Thyroid gland (tissue), 4 donors: ENCODE data around the gene VTA1. TPM values are rescaled to one million over a fixed set of nuclear protein-coding genes. Genes with fewer than 3 reads are reported as not detected.
"Not testable (repeated sequence)": the region's sequence is repeated elsewhere in the genome, so short reads cannot be mapped to it uniquely, and the experiment has no call there.

Experiments used
- DNase-seq, 2 donors: peaks; one replicate each; pipeline ENCODE4 v3.0.0-alpha.2; 2019
- H3K27ac ChIP-seq, 3 donors: fragments of 200-600 bp; sonication (generic); 1 replicate in 2 of 3; 2 replicates in 1 of 3; pipeline ENCODE4 v1.5.1; 2016 to 2019; ENCODE audit warnings: mild to moderate bottlenecking in 1 of 3, moderate library complexity in 1 of 3
- H3K27me3 ChIP-seq: fragments of 200-600 bp; sonication (generic); one replicate; pipeline ENCODE4 v1.5.1; 2019
- H3K36me3 ChIP-seq, 2 donors: fragments of 200-600 bp; sonication (generic); one replicate each; pipeline ENCODE4 v1.5.1; 2016 to 2019
- H3K4me1 ChIP-seq, 2 donors: fragments of 200-600 bp; sonication (generic); one replicate each; pipeline ENCODE4 v1.5.1; 2017 to 2019
- H3K4me3 ChIP-seq, 3 donors: fragments of 200-600 bp; sonication (generic); replicated peaks in 1 of 3; 1 replicate in 2 of 3; 2 replicates in 1 of 3; pipeline ENCODE4 v1.5.1; 2016; ENCODE audit warnings: mild to moderate bottlenecking in 1 of 3
- H3K9me3 ChIP-seq: fragments of 200-600 bp; sonication (generic); one replicate; pipeline ENCODE4 v1.5.1; 2017
- CTCF ChIP-seq, 6 experiments: fragments of 200-600 bp in 3 of 6; fragments of 450-650 bp in 3 of 6; sonication (generic) in 3 of 6; IDR thresholded peaks; one replicate each; pipeline ENCODE4 v1.5.1; 2016 to 2019; ENCODE audit warnings: antibody characterized with exemption in 6 of 6, mild to moderate bottlenecking in 2 of 6, inconsistent platforms in 1 of 6, moderate library complexity in 1 of 6
- POLR2A ChIP-seq, 2 donors: fragments of 450-650 bp; IDR thresholded peaks; one replicate each; pipeline ENCODE4 v1.6.1; 2017; ENCODE audit warnings: antibody characterized with exemption in 2 of 2, mild to moderate bottlenecking in 2 of 2, moderate library complexity in 1 of 2
- WGBS, 2 donors: methylation state at CpG; one replicate each; pipeline ENCODE4 v1.1.5; 2017; 5-methylcytosine and 5-hydroxymethylcytosine counted together
- intact Hi-C: fragments of 100-400 bp; cut with DNase I; formaldehyde crosslinking; loops from one replicate; pipeline ENCODE4 v1.15.1; 2023
- total RNA-seq, 4 donors: library from RNA; depleted of rRNA; stranded (reverse); fragments of >200 nt; gene quantifications; one replicate each; pipeline ENCODE4 v1.2.3, GENCODE V29; 2016

The VTA1 gene
- 10 to 100 TPM; 33.6 to 54.5 (median 47.0) TPM for total RNA-seq

- WGBS, 2 donors, result 0 to 1% methylated on average over 31 to 38 of the region's 38 CpGs
- Histone ChIP-seq H3K36me3 (no peaks in the 10 kb centered on the region), H3K4me1 (peaks cover 10 to 12% of the 10 kb centered on the region in 2 donors), H3K4me3 (peak within 1 kb of the TSS; percentile 57 to 82 (median 79)), H3K27ac (peak within 1 kb of the TSS; percentile 26 to 64 (median 53)), H3K9me3 (no peaks in the 10 kb centered on the region), H3K27me3 (no peaks in the 10 kb centered on the region)
- TF ChIP-seq CTCF (IDR thresholded peaks at IDR 0.05) (peak; percentile 49 to 97 (median 87)), POLR2A (IDR thresholded peaks at IDR 0.05) (peak in 1 of 2 donors; percentile 65)
- DNase-seq, result peak; percentile 97 to 98
- intact Hi-C loops, result no loop called here
Measured at GRCh38 chr6:142146828-142147662, at the start of gene VTA1, which contains the start of gene NMBR. Gene VTA1, plus strand, starts transcription at chr6:142147263. Its CDS starts 25 bp downstream, at chr6:142147288. Gene NMBR, minus strand, starts transcription at chr6:142147122. Its CDS starts 58,464 bp downstream, at chr6:142088658.

- H3K27ac ChIP-seq, H3K4me1 ChIP-seq, H3K27me3 ChIP-seq, H3K4me3 ChIP-seq, H3K9me3 ChIP-seq, H3K36me3 ChIP-seq, intact Hi-C loops, DNase-seq: not testable (repeated sequence)
- WGBS, 2 donors, result 81 to 88% methylated on average over 5 of the region's 5 CpGs
Measured at GRCh38 chr6:142104820-142105219, 42.2 kb upstream of the VTA1 start.

- H3K27ac ChIP-seq, H3K4me1 ChIP-seq, DNase-seq, intact Hi-C loops, H3K9me3 ChIP-seq, H3K4me3 ChIP-seq, H3K27me3 ChIP-seq, H3K36me3 ChIP-seq: not testable (repeated sequence)
- 85 to 88% methylated on average over 9 of the region's 9 CpGs for WGBS, 2 donors
Measured at GRCh38 chr6:142110820-142111219, 36.2 kb upstream of the VTA1 start.

GRCh38 chr6:142112451-142113061 lies 34.5 kb upstream of the VTA1 start:
- Histone ChIP-seq H3K36me3 (no peaks in the 10 kb centered on the region), H3K9me3 (no peaks in the 10 kb centered on the region), H3K27ac (no peak overlapping the region), H3K27me3 (no peaks in the 10 kb centered on the region), H3K4me3 (no peak overlapping the region), H3K4me1 (no peaks in the 10 kb centered on the region)
- DNase-seq, result peak; percentile 53 to 68
- intact Hi-C loops, result no loop called here
- TF ChIP-seq POLR2A (IDR thresholded peaks at IDR 0.05) (no peak), CTCF (IDR thresholded peaks at IDR 0.05) (peak in 3 of 6 experiments; percentile 37 to 70 (median 63))
- 0 to 1% methylated on average over 4 of the region's 4 CpGs for WGBS, 2 donors

- H3K36me3 ChIP-seq, result no peaks in the 10 kb centered on the region
- no peaks in the 10 kb centered on the region for H3K27me3 ChIP-seq
- intact Hi-C loops, result no loop called here
- H3K9me3 ChIP-seq, result no peaks in the 10 kb centered on the region
- no peaks in the 10 kb centered on the region for H3K4me1 ChIP-seq
- WGBS, 2 donors, result 74 to 83% methylated on average over 2 of the region's 2 CpGs
- no peak overlapping the region for H3K27ac ChIP-seq
- no peak for DNase-seq
- H3K4me3 ChIP-seq, result no peak overlapping the region
- TF ChIP-seq POLR2A (IDR thresholded peaks at IDR 0.05) (no peak), CTCF (IDR thresholded peaks at IDR 0.05) (no peak)
Measured at GRCh38 chr6:142117366-142117765, 29.7 kb upstream of the VTA1 start.

- H3K27ac ChIP-seq, result no peak overlapping the region
- DNase-seq, result no peak
- no peaks in the 10 kb centered on the region for H3K4me1 ChIP-seq
- intact Hi-C loops, result no loop called here
- H3K4me3 ChIP-seq, result no peak overlapping the region
- no peaks in the 10 kb centered on the region for H3K27me3 ChIP-seq
- no peak for TF ChIP-seq POLR2A (IDR thresholded peaks at IDR 0.05)
- TF ChIP-seq CTCF (IDR thresholded peaks at IDR 0.05), result no peak
- no peaks in the 10 kb centered on the region for H3K36me3 ChIP-seq
- H3K9me3 ChIP-seq, result no peaks in the 10 kb centered on the region
- WGBS, 2 donors, result 76 to 80% methylated on average over 3 of the region's 3 CpGs
Measured at GRCh38 chr6:142118328-142118727, 28.7 kb upstream of the VTA1 start.
